ENCODE data around the gene STXBP1.

Gene STXBP1

DNA sequence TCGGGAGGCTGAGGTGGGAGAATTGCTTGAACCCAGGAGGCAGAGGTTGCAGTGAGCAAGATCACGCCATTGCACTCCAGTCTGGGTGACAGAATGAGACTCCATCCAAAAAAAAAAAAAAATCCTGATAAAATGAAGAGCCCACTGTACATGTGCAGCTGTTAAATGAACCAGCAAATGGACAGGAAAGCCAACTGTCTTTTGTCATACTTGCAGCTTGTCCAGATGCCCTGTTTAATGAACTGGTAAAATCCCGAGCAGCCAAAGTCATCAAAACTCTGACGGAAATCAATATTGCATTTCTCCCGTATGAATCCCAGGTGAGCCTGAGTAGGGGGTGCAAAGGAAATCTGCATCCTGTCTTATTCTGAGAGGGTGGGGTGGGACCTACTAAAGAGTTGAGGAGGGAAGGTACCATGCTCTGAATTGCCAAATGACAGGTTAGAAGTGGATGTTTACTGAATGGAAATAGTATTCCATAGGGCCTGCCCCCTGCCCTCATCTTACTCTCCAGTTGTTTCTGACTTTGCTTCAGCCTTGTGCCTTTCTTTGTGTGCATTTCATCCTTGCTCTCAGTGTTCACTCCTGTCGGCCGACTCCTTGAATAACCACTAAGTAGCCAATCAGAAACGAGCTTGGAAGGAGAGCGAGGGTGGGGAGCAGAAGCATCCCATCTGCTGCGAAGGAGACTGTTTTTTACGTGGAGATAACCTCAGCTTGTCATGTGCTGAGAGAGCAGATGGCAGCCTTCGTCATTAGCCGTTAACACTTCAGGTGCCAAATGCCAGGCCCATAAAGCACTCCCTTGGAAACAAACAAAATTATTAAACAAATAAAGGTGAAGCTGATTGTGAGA, 49.0 kb downstream of the STXBP1 start:
- no peak overlapping the region for H3K4me3 ChIP-seq (ENCODE audit: severe bottlenecking)
- no peak overlapping the region for H3K27ac ChIP-seq (ENCODE audit: poor library complexity, severe bottlenecking)
- no peaks in the 10 kb centered on the region for H3K9me3 ChIP-seq (ENCODE audit: severe bottlenecking)
- H3K27me3 ChIP-seq (ENCODE audit: insufficient read depth, poor library complexity, severe bottlenecking) = no peaks in the 10 kb centered on the region
- TF ChIP-seq, protein P1, sequence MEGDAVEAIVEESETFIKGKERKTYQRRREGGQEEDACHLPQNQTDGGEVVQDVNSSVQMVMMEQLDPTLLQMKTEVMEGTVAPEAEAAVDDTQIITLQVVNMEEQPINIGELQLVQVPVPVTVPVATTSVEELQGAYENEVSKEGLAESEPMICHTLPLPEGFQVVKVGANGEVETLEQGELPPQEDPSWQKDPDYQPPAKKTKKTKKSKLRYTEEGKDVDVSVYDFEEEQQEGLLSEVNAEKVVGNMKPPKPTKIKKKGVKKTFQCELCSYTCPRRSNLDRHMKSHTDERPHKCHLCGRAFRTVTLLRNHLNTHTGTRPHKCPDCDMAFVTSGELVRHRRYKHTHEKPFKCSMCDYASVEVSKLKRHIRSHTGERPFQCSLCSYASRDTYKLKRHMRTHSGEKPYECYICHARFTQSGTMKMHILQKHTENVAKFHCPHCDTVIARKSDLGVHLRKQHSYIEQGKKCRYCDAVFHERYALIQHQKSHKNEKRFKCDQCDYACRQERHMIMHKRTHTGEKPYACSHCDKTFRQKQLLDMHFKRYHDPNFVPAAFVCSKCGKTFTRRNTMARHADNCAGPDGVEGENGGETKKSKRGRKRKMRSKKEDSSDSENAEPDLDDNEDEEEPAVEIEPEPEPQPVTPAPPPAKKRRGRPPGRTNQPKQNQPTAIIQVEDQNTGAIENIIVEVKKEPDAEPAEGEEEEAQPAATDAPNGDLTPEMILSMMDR (IDR thresholded peaks at IDR 0.05; ENCODE audit: poor library complexity, severe bottlenecking) = no peak
- ATAC-seq (ENCODE audit: low read depth) = no peak
- DNase-seq (ENCODE audit: low spot score) = no peak
- H3K36me3 ChIP-seq (ENCODE audit: low read depth) = peaks cover 20% of the 10 kb centered on the region
- no peaks in the 10 kb centered on the region for H3K4me1 ChIP-seq (ENCODE audit: insufficient read depth, poor library complexity, severe bottlenecking)

GRCh38 chr9:127662617-127663016, 50.5 kb downstream of the STXBP1 start:
- no peak overlapping the region for H3K27ac ChIP-seq (ENCODE audit: poor library complexity, severe bottlenecking)
- H3K9me3 ChIP-seq (ENCODE audit: severe bottlenecking) = no peaks in the 10 kb centered on the region

DNA sequence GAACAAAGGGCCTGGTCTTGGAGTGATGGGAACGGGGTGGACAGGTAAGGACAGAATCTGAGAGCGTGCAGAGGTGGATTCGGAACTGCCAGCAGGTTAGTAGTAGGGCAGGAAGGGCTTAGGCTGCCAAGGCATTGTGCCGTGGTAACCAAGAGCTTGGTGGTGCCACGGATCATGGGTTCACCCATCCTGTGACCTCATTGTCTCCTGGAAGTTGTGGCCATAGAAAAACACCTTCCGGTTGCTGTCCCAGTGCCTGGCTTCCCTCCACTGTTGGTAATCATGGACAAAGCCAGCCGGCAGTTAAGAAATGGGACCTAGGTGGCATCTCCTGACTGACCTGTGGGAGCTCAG, 52.2 kb downstream of the STXBP1 start:
- H3K27me3 ChIP-seq (ENCODE audit: insufficient read depth, poor library complexity, severe bottlenecking) = no peaks in the 10 kb centered on the region
- H3K4me1 ChIP-seq (ENCODE audit: insufficient read depth, poor library complexity, severe bottlenecking) = no peaks in the 10 kb centered on the region
- peaks cover 26% of the 10 kb centered on the region for H3K36me3 ChIP-seq (ENCODE audit: low read depth)
- no peak for ATAC-seq (ENCODE audit: low read depth)
- H3K27ac ChIP-seq (ENCODE audit: poor library complexity, severe bottlenecking) = no peak overlapping the region
- TF ChIP-seq, protein P1 (IDR thresholded peaks at IDR 0.05; ENCODE audit: poor library complexity, severe bottlenecking) = no peak
- H3K9me3 ChIP-seq (ENCODE audit: severe bottlenecking) = no peaks in the 10 kb centered on the region
- no peak for DNase-seq (ENCODE audit: low spot score)
- H3K4me3 ChIP-seq (ENCODE audit: severe bottlenecking) = no peak overlapping the region

More at GRCh38 chr9:127662617-127663016, 50.5 kb downstream of the STXBP1 start:
- TF ChIP-seq, protein P1 (IDR thresholded peaks at IDR 0.05; ENCODE audit: poor library complexity, severe bottlenecking) = no peak
- H3K36me3 ChIP-seq (ENCODE audit: low read depth) = peaks cover 20% of the 10 kb centered on the region
- no peaks in the 10 kb centered on the region for H3K27me3 ChIP-seq (ENCODE audit: insufficient read depth, poor library complexity, severe bottlenecking)
- H3K4me1 ChIP-seq (ENCODE audit: insufficient read depth, poor library complexity, severe bottlenecking) = no peaks in the 10 kb centered on the region
- no peak overlapping the region for H3K4me3 ChIP-seq (ENCODE audit: severe bottlenecking)
- no peak for ATAC-seq (ENCODE audit: low read depth)
- DNase-seq (ENCODE audit: low spot score) = no peak

DNA sequence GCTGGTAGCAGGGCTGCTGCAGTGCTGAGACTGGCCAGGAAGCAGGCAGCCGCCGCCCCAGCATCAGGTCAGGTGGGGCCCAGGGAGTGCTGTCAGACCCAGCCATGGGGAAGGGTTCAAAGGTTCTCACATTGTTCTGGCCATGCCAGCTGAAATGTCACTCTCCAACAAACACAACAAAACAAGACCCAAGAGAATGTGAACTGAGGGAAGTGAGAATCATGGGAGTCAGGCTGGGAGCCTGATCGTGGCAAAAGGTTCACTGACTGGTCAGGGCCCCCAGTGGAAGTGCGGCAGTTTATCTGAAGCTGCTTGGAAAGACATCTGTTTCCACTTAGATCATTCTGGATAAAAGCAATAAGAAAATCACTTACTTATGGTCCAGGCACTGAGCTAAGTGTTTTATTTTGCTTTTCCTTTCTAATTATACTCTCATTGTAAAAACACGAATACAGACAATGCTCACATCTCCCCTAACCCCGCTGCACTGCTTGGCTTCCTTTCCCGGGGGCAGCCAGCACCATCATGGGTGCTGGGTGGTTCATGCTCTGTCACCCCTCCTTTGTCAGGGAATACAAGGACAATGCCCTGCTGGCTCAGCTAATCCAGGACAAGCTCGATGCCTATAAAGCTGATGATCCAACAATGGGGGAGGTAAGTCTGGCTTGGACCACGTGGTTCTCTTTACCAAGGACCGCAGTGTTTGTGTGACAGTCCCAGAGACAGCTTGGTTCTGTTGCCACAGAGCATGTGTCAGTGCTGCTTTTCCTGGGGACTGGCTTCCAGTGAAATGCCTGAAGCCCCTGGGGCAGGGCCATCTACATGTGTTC, 52.8 kb downstream of the STXBP1 start:
- Histone ChIP-seq H3K9me3 (ENCODE audit: severe bottlenecking) (no peaks in the 10 kb centered on the region), H3K27ac (ENCODE audit: poor library complexity, severe bottlenecking) (no peak overlapping the region), H3K4me1 (ENCODE audit: insufficient read depth, poor library complexity, severe bottlenecking) (no peaks in the 10 kb centered on the region), H3K36me3 (ENCODE audit: low read depth) (peaks cover 29% of the 10 kb centered on the region), H3K4me3 (ENCODE audit: severe bottlenecking) (no peak overlapping the region), H3K27me3 (ENCODE audit: insufficient read depth, poor library complexity, severe bottlenecking) (no peaks in the 10 kb centered on the region)
- ATAC-seq (ENCODE audit: low read depth) (no peak), DNase-seq (ENCODE audit: low spot score) (no peak)
- TF ChIP-seq, protein P1 (IDR thresholded peaks at IDR 0.05; ENCODE audit: poor library complexity, severe bottlenecking) = no peak
